Posterior vena cava (tissue), 2 donors: Measurements from ENCODE around the gene KRTAP12-4. TPM values are rescaled to one million over a fixed set of nuclear protein-coding genes. Genes with fewer than 3 reads are reported as not detected.

Source experiments
- DNase-seq: peaks from one replicate; pipeline ENCODE4 v3.0.0-alpha.2; 2020; ENCODE audit warnings: low spot score
- intact Hi-C, 2 donors: fragments of 100-400 bp; cut with DNase I; formaldehyde crosslinking; loops; one replicate each; pipeline versions ENCODE4 v1.14.1 to v1.14.2; 2022 to 2023
- total RNA-seq, 2 donors: library from RNA; stranded (reverse); fragmentation: NEBNext Ultra II Directional; extraction: Animal tissue kit (Norgen Biotek cat#: 25700); gene quantifications; one replicate each; pipeline ENCODE4 v1.2.1, GENCODE V29; 2021
- donor health status: DM: yes; HTN: yes; CAD: no.
- donor health status: DM: yes; HTN: yes; CAD: no.

KRTAP12-4 gene
- total RNA-seq, 2 donors from 2014 or later: not detected

GRCh38 chr21:44617071-44617501 lies 37.4 kb downstream of the KRTAP12-4 start:
- intact Hi-C loops: loop anchor here in 1 of 2 donors (10.0 kb wide), 1 partner anchor 298 kb away; no protein-coding TSS in a partner anchor
- DNase-seq: no peak

GRCh38 chr21:44616591-44616926 lies 37.9 kb downstream of the KRTAP12-4 start:
- peak; percentile 50 for DNase-seq
- intact Hi-C loops: loop anchor here in 1 of 2 donors (10.0 kb wide), 1 partner anchor 298 kb away; no protein-coding TSS in a partner anchor

- DNase-seq: peak; percentile 68
- intact Hi-C loops: loop anchor here in 1 of 2 donors (10.0 kb wide), 1 partner anchor 299 kb away; no protein-coding TSS in a partner anchor
Observed at GRCh38 chr21:44615911-44616590, 38.4 kb downstream of the KRTAP12-4 start.

GRCh38 chr21:44615466-44615865 lies 39.0 kb downstream of the KRTAP12-4 start:
- no peak for DNase-seq
- intact Hi-C loops: loop anchor here in 1 of 2 donors (10.0 kb wide), 1 partner anchor 299 kb away; no protein-coding TSS in a partner anchor

- peak; percentile 66 for DNase-seq
- intact Hi-C loops: loop anchor here in 1 of 2 donors (10.0 kb wide), 1 partner anchor 300 kb away; no protein-coding TSS in a partner anchor
Observed at GRCh38 chr21:44614961-44615391, 39.5 kb downstream of the KRTAP12-4 start.

GRCh38 chr21:44614161-44614631 lies 40.3 kb downstream of the KRTAP12-4 start:
- intact Hi-C loops: loop anchor here in 1 of 2 donors (10.0 kb wide), 1 partner anchor 301 kb away; no protein-coding TSS in a partner anchor
- DNase-seq: peak; percentile 73

- peak; percentile 71 for DNase-seq
- intact Hi-C loops: loop anchor here in 1 of 2 donors (10.0 kb wide), 1 partner anchor 301 kb away; no protein-coding TSS in a partner anchor
Observed at GRCh38 chr21:44613386-44614155, 40.9 kb downstream of the KRTAP12-4 start.

GRCh38 chr21:44612669-44613229 lies 41.7 kb downstream of the KRTAP12-4 start:
- peak; percentile 66 for DNase-seq
- intact Hi-C loops: loop anchor here in 1 of 2 donors (10.0 kb wide), 1 partner anchor 302 kb away; no protein-coding TSS in a partner anchor

- intact Hi-C loops: loop anchor here in 1 of 2 donors (10.0 kb wide), 1 partner anchor 303 kb away; no protein-coding TSS in a partner anchor
- DNase-seq: peak; percentile 71
Observed at GRCh38 chr21:44612029-44612486, 42.4 kb downstream of the KRTAP12-4 start, which contains the start of gene KRTAP10-8. Gene KRTAP10-8 (plus strand): TSS chr21:44612079. CDS start chr21:44612101, 22 bp downstream.

GRCh38 chr21:44611551-44611950 lies 42.9 kb downstream of the KRTAP12-4 start:
- no peak for DNase-seq
- intact Hi-C loops: loop anchor here in 1 of 2 donors (10.0 kb wide), 1 partner anchor 303 kb away; no protein-coding TSS in a partner anchor

- intact Hi-C loops: loop anchor here in 1 of 2 donors (10.0 kb wide), 1 partner anchor 305 kb away; no protein-coding TSS in a partner anchor
- DNase-seq: peak; percentile 55
Observed at GRCh38 chr21:44610157-44610843, 44.2 kb downstream of the KRTAP12-4 start.

GRCh38 chr21:44609193-44609592 lies 45.3 kb downstream of the KRTAP12-4 start:
- intact Hi-C loops: no loop called here
- DNase-seq: no peak

- intact Hi-C loops: no loop called here
- no peak for DNase-seq
Observed at GRCh38 chr21:44606495-44606894, 48.0 kb downstream of the KRTAP12-4 start.

Other genes with a start within 250 kb of the KRTAP12-4 start
- gene LRRC3, start 199.1 kb downstream of the KRTAP12-4 start, total RNA-seq: 1 to 10 TPM; 1.5 to 1.8 TPM
- not detected for gene KRTAP10-1, start 114.5 kb downstream of the KRTAP12-4 start, total RNA-seq
- not detected for gene KRTAP10-2, start 103.2 kb downstream of the KRTAP12-4 start, total RNA-seq
- gene KRTAP10-3, start 95.9 kb downstream of the KRTAP12-4 start, total RNA-seq: not detected
- not detected for gene KRTAP10-4, start 80.9 kb downstream of the KRTAP12-4 start, total RNA-seq
- not detected for gene KRTAP10-5, start 74.1 kb downstream of the KRTAP12-4 start, total RNA-seq
- not detected for gene KRTAP10-6, start 62.2 kb downstream of the KRTAP12-4 start, total RNA-seq
- gene KRTAP10-7, start 54.1 kb downstream of the KRTAP12-4 start, total RNA-seq: not detected
- gene KRTAP10-8, start 42.6 kb downstream of the KRTAP12-4 start, total RNA-seq: not detected
- gene KRTAP10-9, start 27.6 kb downstream of the KRTAP12-4 start, total RNA-seq: not detected
- not detected for gene KRTAP10-10, start 17.3 kb downstream of the KRTAP12-4 start, total RNA-seq
- gene KRTAP10-11, start 8.2 kb downstream of the KRTAP12-4 start, total RNA-seq: not detected
- gene KRTAP12-3, start 3.3 kb upstream of the KRTAP12-4 start, total RNA-seq: not detected
- gene KRTAP12-2, start 12.3 kb upstream of the KRTAP12-4 start, total RNA-seq: under 1 TPM in 1 of 2 donors, not detected in 1; 0.48 TPM
- not detected for gene KRTAP12-1, start 27.5 kb upstream of the KRTAP12-4 start, total RNA-seq
- gene KRTAP10-12, start 42.5 kb upstream of the KRTAP12-4 start, total RNA-seq: not detected
- under 1 TPM; 0.14 to 0.48 TPM for gene TSPEAR, start 56.9 kb upstream of the KRTAP12-4 start, total RNA-seq
- 10 to 100 TPM; 72.6 to 75.6 TPM for gene UBE2G2, start 147.2 kb upstream of the KRTAP12-4 start, total RNA-seq
- 10 to 100 TPM; 53.5 to 58.3 TPM for gene SUMO3, start 163.4 kb upstream of the KRTAP12-4 start, total RNA-seq
- gene PTTG1IP, start 219.0 kb upstream of the KRTAP12-4 start, total RNA-seq: 100 to 1,000 TPM; 202 to 246 TPM